Right hindlimb (tissue), 1 donor: ENCODE results near the gene WDCP.

ENCODE experiments used
- DNase-seq: peaks from one replicate; pipeline ENCODE4 v3.0.0-alpha.2; 2018

Gene WDCP

DNA sequence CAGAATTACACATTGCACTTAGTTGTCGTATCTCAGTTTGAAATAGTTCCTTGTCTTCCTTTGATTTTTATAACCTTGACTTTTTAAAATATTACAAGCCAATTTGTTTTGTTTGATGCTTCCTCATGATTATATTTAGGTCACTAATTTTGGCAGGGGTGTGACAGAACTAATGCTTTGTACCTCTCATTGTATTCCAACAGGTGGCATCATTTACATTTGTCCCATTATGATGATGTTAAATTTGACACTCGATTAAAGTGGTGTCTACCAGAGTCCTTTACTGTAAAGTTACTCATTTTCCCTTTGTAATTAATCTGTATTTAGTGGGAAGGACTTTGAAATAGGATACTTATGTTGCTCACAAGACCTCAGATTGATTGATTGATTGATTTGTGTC, 58.8 kb downstream of the WDCP start:
- DNase-seq, result no peak
